ENCODE measurements around the gene COG7.

DNA sequence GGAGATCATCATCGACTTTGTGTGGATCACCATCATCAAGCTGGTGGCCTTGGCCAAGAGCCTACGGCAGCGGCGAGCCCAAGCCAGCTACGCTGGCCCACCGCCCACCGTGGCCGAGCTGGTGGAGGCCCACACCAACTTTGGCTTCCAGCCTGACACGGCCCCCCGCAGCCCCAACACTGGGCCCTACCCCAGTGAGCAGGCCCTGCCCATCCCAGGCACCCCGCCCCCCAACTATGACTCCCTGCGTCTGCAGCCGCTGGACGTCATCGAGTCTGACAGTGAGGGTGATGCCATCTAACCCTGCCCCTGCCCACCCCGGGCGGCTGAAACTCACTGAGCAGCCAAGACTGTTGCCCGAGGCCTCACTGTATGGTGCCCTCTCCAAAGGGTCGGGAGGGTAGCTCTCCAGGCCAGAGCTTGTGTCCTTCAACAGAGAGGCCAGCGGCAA is 72.5 kb downstream of the COG7 start:
- TF ChIP-seq ZKSCAN1 (IDR thresholded peaks at IDR 0.05; ENCODE audit: low read length): no peak
- TF ChIP-seq, protein P1, sequence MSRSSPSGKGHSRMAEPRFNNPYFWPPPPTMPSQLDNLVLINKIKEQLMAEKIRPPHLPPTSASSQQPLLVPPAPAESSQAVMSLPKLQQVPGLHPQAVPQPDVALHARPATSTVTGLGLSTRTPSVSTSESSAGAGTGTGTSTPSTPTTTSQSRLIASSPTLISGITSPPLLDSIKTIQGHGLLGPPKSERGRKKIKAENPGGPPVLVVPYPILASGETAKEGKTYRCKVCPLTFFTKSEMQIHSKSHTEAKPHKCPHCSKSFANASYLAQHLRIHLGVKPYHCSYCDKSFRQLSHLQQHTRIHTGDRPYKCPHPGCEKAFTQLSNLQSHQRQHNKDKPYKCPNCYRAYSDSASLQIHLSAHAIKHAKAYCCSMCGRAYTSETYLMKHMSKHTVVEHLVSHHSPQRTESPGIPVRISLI (CRISPR knock-in tag; IDR thresholded peaks at IDR 0.05; ENCODE audit: borderline replicate concordance): no peak
- TF ChIP-seq ZFX (CRISPR knock-in tag; IDR thresholded peaks at IDR 0.05; ENCODE audit: low read depth): no peak
- no peak for TF ChIP-seq GABPA (IDR thresholded peaks at IDR 0.05; ENCODE audit: low read depth, low read length)
- no peak for TF ChIP-seq GABPA (CRISPR knock-in tag; IDR thresholded peaks at IDR 0.05; ENCODE audit: low read depth)
- TF ChIP-seq, protein P2, sequence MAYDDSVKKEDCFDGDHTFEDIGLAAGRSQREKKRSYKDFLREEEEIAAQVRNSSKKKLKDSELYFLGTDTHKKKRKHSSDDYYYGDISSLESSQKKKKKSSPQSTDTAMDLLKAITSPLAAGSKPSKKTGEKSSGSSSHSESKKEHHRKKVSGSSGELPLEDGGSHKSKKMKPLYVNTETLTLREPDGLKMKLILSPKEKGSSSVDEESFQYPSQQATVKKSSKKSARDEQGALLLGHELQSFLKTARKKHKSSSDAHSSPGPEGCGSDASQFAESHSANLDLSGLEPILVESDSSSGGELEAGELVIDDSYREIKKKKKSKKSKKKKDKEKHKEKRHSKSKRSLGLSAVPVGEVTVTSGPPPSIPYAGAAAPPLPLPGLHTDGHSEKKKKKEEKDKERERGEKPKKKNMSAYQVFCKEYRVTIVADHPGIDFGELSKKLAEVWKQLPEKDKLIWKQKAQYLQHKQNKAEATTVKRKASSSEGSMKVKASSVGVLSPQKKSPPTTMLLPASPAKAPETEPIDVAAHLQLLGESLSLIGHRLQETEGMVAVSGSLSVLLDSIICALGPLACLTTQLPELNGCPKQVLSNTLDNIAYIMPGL (CRISPR knock-in tag; IDR thresholded peaks at IDR 0.05; ENCODE audit: borderline replicate concordance in 1 of 2, low read depth in 1 of 2): no peak

All from HepG2 (cell line).